PC-3 (cell line): ENCODE results near the gene LPCAT1.
"Not testable (repeated sequence)": the region's sequence is repeated elsewhere in the genome, so short reads cannot be mapped to it uniquely, and the experiment has no call there.

Experiments used
- EZH2 ChIP-seq: fragments of 300-600 bp; sonication (generic); IDR thresholded peaks from one replicate; pipeline ENCODE4 v1.6.1; 2017; ENCODE audit warnings: antibody characterized with exemption, mild to moderate bottlenecking, low read length; ENCODE audit not compliant: unreplicated experiment
- EZH2phosphoT487 ChIP-seq: fragments of 300-600 bp; sonication (generic); IDR thresholded peaks from 2 replicates; pipeline ENCODE4 v1.6.1; 2018; ENCODE audit warnings: mild to moderate bottlenecking, antibody characterized with exemption, low read length, borderline replicate concordance
- TF ChIP-seq, protein P1 (sequence below): fragments of 300-600 bp; sonication (generic); conservative IDR thresholded peaks from 2 replicates; pipeline ENCODE4 v1.5.1; 2017; ENCODE audit warnings: antibody characterized with exemption, low read depth, mild to moderate bottlenecking, low read length

DNA sequence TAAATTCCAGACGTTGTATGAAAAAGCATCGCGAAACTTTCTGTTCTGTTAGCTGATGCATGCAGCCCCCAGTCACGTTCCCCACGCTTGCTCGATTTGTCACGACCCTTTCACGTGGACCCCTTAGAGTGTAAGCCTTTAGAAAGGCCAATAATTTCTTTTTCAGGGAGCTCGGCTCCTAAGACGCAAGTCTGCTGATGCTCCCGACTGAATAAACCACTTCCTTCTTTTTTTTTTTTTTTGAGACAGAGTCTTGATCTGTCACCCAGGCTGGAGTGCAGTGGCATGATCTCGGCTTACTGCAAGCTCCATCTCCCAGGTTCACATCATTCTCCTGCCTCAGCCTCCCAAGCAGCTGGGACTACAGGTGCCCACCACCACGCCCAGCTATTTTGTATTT, 36.7 kb upstream of the LPCAT1 start:
- TF ChIP-seq EZH2phosphoT487, EZH2: not testable (repeated sequence)
- TF ChIP-seq, protein P1, sequence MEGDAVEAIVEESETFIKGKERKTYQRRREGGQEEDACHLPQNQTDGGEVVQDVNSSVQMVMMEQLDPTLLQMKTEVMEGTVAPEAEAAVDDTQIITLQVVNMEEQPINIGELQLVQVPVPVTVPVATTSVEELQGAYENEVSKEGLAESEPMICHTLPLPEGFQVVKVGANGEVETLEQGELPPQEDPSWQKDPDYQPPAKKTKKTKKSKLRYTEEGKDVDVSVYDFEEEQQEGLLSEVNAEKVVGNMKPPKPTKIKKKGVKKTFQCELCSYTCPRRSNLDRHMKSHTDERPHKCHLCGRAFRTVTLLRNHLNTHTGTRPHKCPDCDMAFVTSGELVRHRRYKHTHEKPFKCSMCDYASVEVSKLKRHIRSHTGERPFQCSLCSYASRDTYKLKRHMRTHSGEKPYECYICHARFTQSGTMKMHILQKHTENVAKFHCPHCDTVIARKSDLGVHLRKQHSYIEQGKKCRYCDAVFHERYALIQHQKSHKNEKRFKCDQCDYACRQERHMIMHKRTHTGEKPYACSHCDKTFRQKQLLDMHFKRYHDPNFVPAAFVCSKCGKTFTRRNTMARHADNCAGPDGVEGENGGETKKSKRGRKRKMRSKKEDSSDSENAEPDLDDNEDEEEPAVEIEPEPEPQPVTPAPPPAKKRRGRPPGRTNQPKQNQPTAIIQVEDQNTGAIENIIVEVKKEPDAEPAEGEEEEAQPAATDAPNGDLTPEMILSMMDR: not testable (repeated sequence)
